HCT116 (cell line): ENCODE data around the gene RNF114. TPM values are rescaled to one million over a fixed set of nuclear protein-coding genes. Genes with fewer than 3 reads are reported as not detected.

Experiments used
- ATAC-seq: fragments of 200-7000 bp; cut with Tn5 transposase; 2 replicates; pipeline ENCODE4 v1.9.1; 2020; ENCODE audit warnings: mild to moderate bottlenecking, moderate library complexity
- BruUV-seq: library from RNA; stranded (reverse); fragments of 400-500 nt; replicated peaks from 2 replicates; lab custom pipeline; 2021; lab: Mats Ljungman, UMichigan
- CTCF ChIA-PET: fragments of 300-600 bp; sonication (Branson Sonifier 250); formaldehyde crosslinking; loops from one replicate; lab custom pipeline; 2021; ENCODE audit warnings: antibody characterized with exemption; lab: Charles Lee
- POLR2A ChIA-PET: fragments of 300-600, 350-600 bp; sonication (Branson Sonifier 250); formaldehyde crosslinking; loops from one replicate; lab custom pipeline; 2021; ENCODE audit warnings: antibody characterized with exemption; lab: Charles Lee
- RAD21 ChIA-PET, 2 experiments: fragments of 300-600 bp; sonication (Branson Sonifier 250); formaldehyde crosslinking; loops; one replicate each; lab custom pipeline; 2023; ENCODE audit warnings: low total read pairs in 2 of 2; ENCODE audit not compliant: uncharacterized antibody in 2 of 2, unreplicated experiment in 2 of 2, low non-redundant PET in 1 of 2; lab: Charles Lee
- DNase-seq: peaks from one replicate; pipeline ENCODE4 v3.0.0-alpha.2; 2010; ENCODE audit warnings: low read depth, low spot score
- H2AFZ ChIP-seq: fragments of 200-600 bp; shearing (Covaris generic), sonication (generic); 2 replicates; pipeline ENCODE4 v1.6.1; 2017; ENCODE audit warnings: low read depth, mixed run types, mixed read lengths, antibody characterized with exemption, low read length; ENCODE audit not compliant: poor library complexity, severe bottlenecking
- H3K27ac ChIP-seq: 2 replicates; pipeline ENCODE4 v1.5.1; 2012; ENCODE audit warnings: low read depth, low read length
- H3K27me3 ChIP-seq: fragments of 200-600 bp; sonication (generic); 2 replicates; pipeline ENCODE4 v1.6.1; 2016; ENCODE audit warnings: mixed run types, low read length, mixed read lengths; ENCODE audit not compliant: insufficient read depth
- H3K36me3 ChIP-seq, 2 experiments: fragments of 200-500 bp in 1 of 2; fragments of 200-600 bp in 1 of 2; sonication (Bioruptor generic) in 1 of 2; sonication (generic) in 1 of 2; 2 replicates each; pipeline versions ENCODE4 v1.5.1 to v1.6.1; 2014 to 2016; ENCODE audit warnings: low read length in 2 of 2, inconsistent platforms in 1 of 2, mixed read lengths in 1 of 2, mixed run types in 1 of 2; ENCODE audit not compliant: insufficient read depth in 2 of 2, control insufficient read depth in 1 of 2
- H3K4me1 ChIP-seq, 2 experiments: fragments of 200-600 bp in 1 of 2; sonication (generic) in 1 of 2; 2 replicates each; pipeline versions ENCODE4 v1.5.1 to v1.6.1; 2012 to 2017; ENCODE audit warnings: low read length in 2 of 2, inconsistent platforms in 1 of 2, mild to moderate bottlenecking in 1 of 2, mixed read lengths in 1 of 2, mixed run types in 1 of 2, moderate library complexity in 1 of 2; ENCODE audit not compliant: insufficient read depth in 2 of 2, control insufficient read depth in 1 of 2
- H3K4me2 ChIP-seq: fragments of 200-600 bp; sonication (generic); 2 replicates; pipeline ENCODE4 v1.6.1; 2017; ENCODE audit warnings: mixed run types, low read length, mixed read lengths
- H3K4me3 ChIP-seq, 2 experiments: fragments of 200-600 bp in 1 of 2; sonication (generic) in 1 of 2; replicated peaks in 1 of 2; 2 replicates each; pipeline ENCODE4 v1.5.1; 2011 to 2016; ENCODE audit warnings: low read length in 2 of 2, control low read depth in 1 of 2, low read depth in 1 of 2, mild to moderate bottlenecking in 1 of 2, mixed read lengths in 1 of 2, mixed run types in 1 of 2
- H3K79me2 ChIP-seq: fragments of 200-600 bp; sonication (generic); 2 replicates; pipeline ENCODE4 v1.6.1; 2017; ENCODE audit warnings: mild to moderate bottlenecking, mixed run types, low read length, moderate library complexity, mixed read lengths; ENCODE audit not compliant: insufficient read depth
- H3K9ac ChIP-seq: fragments of 200-600 bp; sonication (generic); 2 replicates; pipeline ENCODE4 v1.6.1; 2016; ENCODE audit warnings: low read length, mixed read lengths
- H3K9me2 ChIP-seq: fragments of 200-600 bp; sonication (generic), shearing (Covaris generic); 2 replicates; pipeline ENCODE4 v1.6.1; 2017; ENCODE audit warnings: mixed run types, mild to moderate bottlenecking, moderate library complexity; ENCODE audit not compliant: insufficient read depth
- H3K9me3 ChIP-seq, 2 experiments: fragments of 200-500 bp in 1 of 2; fragments of 200-600 bp in 1 of 2; sonication (Bioruptor generic) in 1 of 2; sonication (generic) in 1 of 2; 2 replicates each; pipeline ENCODE4 v1.6.1; 2014 to 2017; ENCODE audit warnings: low read length in 2 of 2, mixed read lengths in 2 of 2, inconsistent platforms in 1 of 2, low read depth in 1 of 2, mild to moderate bottlenecking in 1 of 2, mixed run types in 1 of 2, moderate library complexity in 1 of 2; ENCODE audit not compliant: control insufficient read depth in 1 of 2, insufficient read depth in 1 of 2
- H4K20me1 ChIP-seq: fragments of 200-600 bp; sonication (generic), shearing (Covaris generic); 2 replicates; pipeline ENCODE4 v1.6.1; 2017; ENCODE audit warnings: mixed run types, mild to moderate bottlenecking, moderate library complexity; ENCODE audit not compliant: insufficient read depth
- ATF3 ChIP-seq: IDR thresholded peaks from 2 replicates; pipeline ENCODE4 v1.6.1; 2012
- CBX3 ChIP-seq: IDR thresholded peaks from 2 replicates; pipeline ENCODE4 v1.6.1; 2012; ENCODE audit warnings: low read depth
- CEBPB ChIP-seq: IDR thresholded peaks from 2 replicates; pipeline ENCODE4 v1.6.1; 2012; ENCODE audit warnings: low read depth
- EGR1 ChIP-seq: IDR thresholded peaks from 2 replicates; pipeline ENCODE4 v1.6.1; 2012; ENCODE audit warnings: low read depth
- ELF1 ChIP-seq: IDR thresholded peaks from 2 replicates; pipeline ENCODE4 v1.6.1; 2012; ENCODE audit warnings: low read depth, borderline replicate concordance
- EZH2phosphoT487 ChIP-seq: fragments of 200-600 bp; IDR thresholded peaks from 2 replicates; pipeline ENCODE4 v1.6.1; 2018; ENCODE audit warnings: antibody characterized with exemption, borderline replicate concordance
- FOSL1 ChIP-seq: IDR thresholded peaks from 2 replicates; pipeline ENCODE4 v1.6.1; 2012; ENCODE audit warnings: low read depth
- JUND ChIP-seq: IDR thresholded peaks from 2 replicates; pipeline ENCODE4 v1.6.1; 2012
- POLR2A ChIP-seq: IDR thresholded peaks from 2 replicates; pipeline ENCODE4 v1.7.0; 2011; ENCODE audit warnings: borderline replicate concordance; ENCODE audit not compliant: insufficient read depth, insufficient read length; ENCODE audit errors: extremely low read depth
- POLR2AphosphoS5 ChIP-seq: IDR thresholded peaks from 2 replicates; pipeline ENCODE4 v1.6.1; 2011; ENCODE audit warnings: mild to moderate bottlenecking, low read depth, low read length, moderate library complexity
- RAD21 ChIP-seq: IDR thresholded peaks from 2 replicates; pipeline ENCODE4 v1.6.1; 2012; ENCODE audit warnings: low read depth, mild to moderate bottlenecking
- SIN3A ChIP-seq: IDR thresholded peaks from 2 replicates; pipeline ENCODE4 v1.6.1; 2012; ENCODE audit warnings: low read depth
- SP1 ChIP-seq: IDR thresholded peaks from 2 replicates; pipeline ENCODE4 v1.6.1; 2012; ENCODE audit warnings: low read depth
- TCF7L2 ChIP-seq: IDR thresholded peaks from 2 replicates; pipeline ENCODE4 v1.7.0; 2011; ENCODE audit warnings: borderline replicate concordance, inconsistent platforms; ENCODE audit not compliant: insufficient read depth, insufficient read length; ENCODE audit errors: extremely low read depth
- YY1 ChIP-seq: IDR thresholded peaks from 2 replicates; pipeline ENCODE4 v1.6.1; 2011; ENCODE audit warnings: low read length, low read depth, moderate library complexity, mild to moderate bottlenecking; ENCODE audit not compliant: insufficient replicate concordance; ENCODE audit errors: extremely low read depth
- ZFX ChIP-seq: fragments of 450-650 bp; IDR thresholded peaks from 2 replicates; pipeline ENCODE4 v1.6.1; 2017
- intact Hi-C: fragments of 100-400 bp; cut with micrococcal nuclease; formaldehyde crosslinking; loops from 2 replicates; pipeline ENCODE4 v1.10.0; 2022
- total RNA-seq: library from RNA; stranded (reverse); gene quantifications from one replicate; pipeline ENCODE4 v1.2.1, GENCODE V29; 2021; ENCODE audit not compliant: unreplicated experiment
- TF ChIP-seq, protein P1 (sequence below): IDR thresholded peaks from 2 replicates; pipeline ENCODE4 v1.6.1; 2012; ENCODE audit warnings: low read depth
- TF ChIP-seq, protein P2 (sequence below): IDR thresholded peaks from 2 replicates; pipeline ENCODE4 v1.6.1; 2011; ENCODE audit warnings: mild to moderate bottlenecking, low read length, moderate library complexity; ENCODE audit not compliant: insufficient replicate concordance; ENCODE audit errors: extremely low read depth
- TF ChIP-seq, protein P3 (sequence below), 3 experiments: fragments of 200-600 bp in 1 of 3; sonication (generic) in 1 of 3; IDR thresholded peaks in 2 of 3; conservative IDR thresholded peaks in 1 of 3; 2 replicates each; pipeline ENCODE4 v1.5.1; 2012 to 2017; ENCODE audit warnings: low read depth in 2 of 3, low read length in 2 of 3, antibody characterized with exemption in 1 of 3, borderline replicate concordance in 1 of 3, control low read depth in 1 of 3, mild to moderate bottlenecking in 1 of 3, mixed read lengths in 1 of 3, mixed run types in 1 of 3, moderate library complexity in 1 of 3; ENCODE audit not compliant: insufficient read depth in 1 of 3

Gene RNF114
- total RNA-seq, 1 experiment from 2014 or later, result 66.8 TPM

GRCh38 chr20:49915380-49916145 is 20.6 kb upstream of the RNF114 start, which contains the start of gene SPATA2:
TSS of gene SPATA2 (minus strand) at chr20:49915529. CDS start at chr20:49908490, 7,039 bp downstream.
- no peaks in the 10 kb centered on the region for H4K20me1 ChIP-seq
- peaks cover 13 to 26% of the 10 kb centered on the region in 2 experiments for H3K4me1 ChIP-seq
- CTCF ChIA-PET, result interaction anchor here (1.1 to 1.4 kb wide), 2 partner anchors 8 to 156 kb away, joined by 3 to 7 read pairs; no protein-coding TSS in a partner anchor
- no peaks in the 10 kb centered on the region for H3K27me3 ChIP-seq
- peak; percentile 87 for ATAC-seq
- peak within 1 kb of the TSS; percentile 100 for H3K27ac ChIP-seq
- RAD21 ChIA-PET, result no interaction called here
- POLR2A ChIA-PET, result interaction anchor here (0.6 to 0.8 kb wide), 2 partner anchors 9 to 21 kb away, joined by 3 read pairs; partner anchors contain the start of gene RNF114
- H2AFZ ChIP-seq, result peak within 1 kb of the TSS; percentile 99
- DNase-seq, result peak; percentile 90
- peak within 1 kb of the TSS; percentile 90 to 99 for H3K4me3 ChIP-seq
- peak within 1 kb of the TSS; percentile 94 for H3K9ac ChIP-seq
- H3K9me2 ChIP-seq, result no peaks in the 10 kb centered on the region
- H3K4me2 ChIP-seq, result peak within 1 kb of the TSS; percentile 84
- BruUV-seq, result TSS peak; percentile 83
- H3K79me2 ChIP-seq, result peaks cover 45% of the 10 kb centered on the region
- H3K36me3 ChIP-seq, result no peaks in the 10 kb centered on the region
- H3K9me3 ChIP-seq, result no peaks in the 10 kb centered on the region
- intact Hi-C loops, result no loop called here
- peak; percentile 77 for TF ChIP-seq POLR2AphosphoS5
- TF ChIP-seq YY1, result no peak
- TF ChIP-seq RAD21, result no peak
- TF ChIP-seq TCF7L2, result no peak
- TF ChIP-seq EGR1, result peak; percentile 50
- TF ChIP-seq CEBPB, result no peak
- TF ChIP-seq FOSL1, result no peak
- TF ChIP-seq ZFX, result no peak; the same call in 1 of the 2 replicates
- TF ChIP-seq JUND, result no peak
- peak; percentile 21 for TF ChIP-seq POLR2A
- no peak for TF ChIP-seq CBX3
- peak; percentile 30; the same call in 1 of the 2 replicates for TF ChIP-seq SP1
- TF ChIP-seq, protein P1, sequence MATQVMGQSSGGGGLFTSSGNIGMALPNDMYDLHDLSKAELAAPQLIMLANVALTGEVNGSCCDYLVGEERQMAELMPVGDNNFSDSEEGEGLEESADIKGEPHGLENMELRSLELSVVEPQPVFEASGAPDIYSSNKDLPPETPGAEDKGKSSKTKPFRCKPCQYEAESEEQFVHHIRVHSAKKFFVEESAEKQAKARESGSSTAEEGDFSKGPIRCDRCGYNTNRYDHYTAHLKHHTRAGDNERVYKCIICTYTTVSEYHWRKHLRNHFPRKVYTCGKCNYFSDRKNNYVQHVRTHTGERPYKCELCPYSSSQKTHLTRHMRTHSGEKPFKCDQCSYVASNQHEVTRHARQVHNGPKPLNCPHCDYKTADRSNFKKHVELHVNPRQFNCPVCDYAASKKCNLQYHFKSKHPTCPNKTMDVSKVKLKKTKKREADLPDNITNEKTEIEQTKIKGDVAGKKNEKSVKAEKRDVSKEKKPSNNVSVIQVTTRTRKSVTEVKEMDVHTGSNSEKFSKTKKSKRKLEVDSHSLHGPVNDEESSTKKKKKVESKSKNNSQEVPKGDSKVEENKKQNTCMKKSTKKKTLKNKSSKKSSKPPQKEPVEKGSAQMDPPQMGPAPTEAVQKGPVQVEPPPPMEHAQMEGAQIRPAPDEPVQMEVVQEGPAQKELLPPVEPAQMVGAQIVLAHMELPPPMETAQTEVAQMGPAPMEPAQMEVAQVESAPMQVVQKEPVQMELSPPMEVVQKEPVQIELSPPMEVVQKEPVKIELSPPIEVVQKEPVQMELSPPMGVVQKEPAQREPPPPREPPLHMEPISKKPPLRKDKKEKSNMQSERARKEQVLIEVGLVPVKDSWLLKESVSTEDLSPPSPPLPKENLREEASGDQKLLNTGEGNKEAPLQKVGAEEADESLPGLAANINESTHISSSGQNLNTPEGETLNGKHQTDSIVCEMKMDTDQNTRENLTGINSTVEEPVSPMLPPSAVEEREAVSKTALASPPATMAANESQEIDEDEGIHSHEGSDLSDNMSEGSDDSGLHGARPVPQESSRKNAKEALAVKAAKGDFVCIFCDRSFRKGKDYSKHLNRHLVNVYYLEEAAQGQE, result no peak
- no peak; the same call in 1 of the 2 replicates for TF ChIP-seq ELF1
- no peak for TF ChIP-seq ATF3
- no peak for TF ChIP-seq SIN3A
- TF ChIP-seq, protein P2, sequence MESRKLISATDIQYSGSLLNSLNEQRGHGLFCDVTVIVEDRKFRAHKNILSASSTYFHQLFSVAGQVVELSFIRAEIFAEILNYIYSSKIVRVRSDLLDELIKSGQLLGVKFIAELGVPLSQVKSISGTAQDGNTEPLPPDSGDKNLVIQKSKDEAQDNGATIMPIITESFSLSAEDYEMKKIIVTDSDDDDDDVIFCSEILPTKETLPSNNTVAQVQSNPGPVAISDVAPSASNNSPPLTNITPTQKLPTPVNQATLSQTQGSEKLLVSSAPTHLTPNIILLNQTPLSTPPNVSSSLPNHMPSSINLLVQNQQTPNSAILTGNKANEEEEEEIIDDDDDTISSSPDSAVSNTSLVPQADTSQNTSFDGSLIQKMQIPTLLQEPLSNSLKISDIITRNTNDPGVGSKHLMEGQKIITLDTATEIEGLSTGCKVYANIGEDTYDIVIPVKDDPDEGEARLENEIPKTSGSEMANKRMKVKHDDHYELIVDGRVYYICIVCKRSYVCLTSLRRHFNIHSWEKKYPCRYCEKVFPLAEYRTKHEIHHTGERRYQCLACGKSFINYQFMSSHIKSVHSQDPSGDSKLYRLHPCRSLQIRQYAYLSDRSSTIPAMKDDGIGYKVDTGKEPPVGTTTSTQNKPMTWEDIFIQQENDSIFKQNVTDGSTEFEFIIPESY, result no peak
- TF ChIP-seq EZH2phosphoT487, result no peak
- TF ChIP-seq, protein P3, sequence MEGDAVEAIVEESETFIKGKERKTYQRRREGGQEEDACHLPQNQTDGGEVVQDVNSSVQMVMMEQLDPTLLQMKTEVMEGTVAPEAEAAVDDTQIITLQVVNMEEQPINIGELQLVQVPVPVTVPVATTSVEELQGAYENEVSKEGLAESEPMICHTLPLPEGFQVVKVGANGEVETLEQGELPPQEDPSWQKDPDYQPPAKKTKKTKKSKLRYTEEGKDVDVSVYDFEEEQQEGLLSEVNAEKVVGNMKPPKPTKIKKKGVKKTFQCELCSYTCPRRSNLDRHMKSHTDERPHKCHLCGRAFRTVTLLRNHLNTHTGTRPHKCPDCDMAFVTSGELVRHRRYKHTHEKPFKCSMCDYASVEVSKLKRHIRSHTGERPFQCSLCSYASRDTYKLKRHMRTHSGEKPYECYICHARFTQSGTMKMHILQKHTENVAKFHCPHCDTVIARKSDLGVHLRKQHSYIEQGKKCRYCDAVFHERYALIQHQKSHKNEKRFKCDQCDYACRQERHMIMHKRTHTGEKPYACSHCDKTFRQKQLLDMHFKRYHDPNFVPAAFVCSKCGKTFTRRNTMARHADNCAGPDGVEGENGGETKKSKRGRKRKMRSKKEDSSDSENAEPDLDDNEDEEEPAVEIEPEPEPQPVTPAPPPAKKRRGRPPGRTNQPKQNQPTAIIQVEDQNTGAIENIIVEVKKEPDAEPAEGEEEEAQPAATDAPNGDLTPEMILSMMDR (IDR thresholded peaks at IDR 0.05 in 2 of 3, conservative IDR thresholded peaks at IDR 0.05 in 1 of 3; ENCODE audit: borderline replicate concordance in 1 of 3, insufficient read depth in 1 of 3, low read depth in 2 of 3, low read length in 2 of 3), result no peak
